ENCODE results near the gene AHR.
"Not testable (repeated sequence)": the region's sequence is repeated elsewhere in the genome, so short reads cannot be mapped to it uniquely, and the experiment has no call there.

GRCh38 chr7:17348932-17349331, 50.5 kb downstream of the AHR start:
- TF ChIP-seq CTCF (optimal IDR thresholded peaks at IDR 0.05 in 1 of 3, IDR thresholded peaks at IDR 0.05 in 1 of 3, conservative IDR thresholded peaks at IDR 0.05 in 1 of 3; ENCODE audit: extremely low read depth in 1 of 3, insufficient read depth in 2 of 3, low read length in 3 of 3); EZH2 (IDR thresholded peaks at IDR 0.05; ENCODE audit: low read length): not testable (repeated sequence)
